ENCODE data around the gene U2AF2.
A peak's percentile ranks its signal among the peaks of the same experiment; 100 is the strongest.

U2AF2 gene

DNA sequence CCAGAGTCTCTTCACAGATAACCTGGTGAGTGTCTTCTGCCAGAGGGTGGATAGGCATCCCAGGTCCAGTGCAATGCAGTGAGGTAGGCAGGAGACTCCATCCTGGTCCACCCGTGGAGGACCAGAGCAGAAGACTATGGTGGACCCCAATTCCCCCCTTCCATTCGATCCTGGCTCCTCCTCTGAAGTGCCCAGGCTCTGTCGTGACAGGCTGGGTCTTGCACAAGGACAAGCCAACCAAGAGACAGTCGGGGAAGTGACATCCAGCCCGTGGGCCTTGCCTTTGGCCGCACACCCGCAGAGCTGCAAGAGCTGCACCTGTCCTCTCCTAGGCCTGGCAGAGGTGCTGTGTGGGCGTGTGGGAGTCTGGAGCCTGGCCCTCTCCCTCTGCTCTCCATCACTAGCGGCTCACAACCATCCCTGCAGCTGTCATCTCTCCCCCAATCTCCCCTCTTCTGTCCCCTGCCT, 33.6 kb upstream of the U2AF2 start:
- DNase-seq, result no peak

DNA sequence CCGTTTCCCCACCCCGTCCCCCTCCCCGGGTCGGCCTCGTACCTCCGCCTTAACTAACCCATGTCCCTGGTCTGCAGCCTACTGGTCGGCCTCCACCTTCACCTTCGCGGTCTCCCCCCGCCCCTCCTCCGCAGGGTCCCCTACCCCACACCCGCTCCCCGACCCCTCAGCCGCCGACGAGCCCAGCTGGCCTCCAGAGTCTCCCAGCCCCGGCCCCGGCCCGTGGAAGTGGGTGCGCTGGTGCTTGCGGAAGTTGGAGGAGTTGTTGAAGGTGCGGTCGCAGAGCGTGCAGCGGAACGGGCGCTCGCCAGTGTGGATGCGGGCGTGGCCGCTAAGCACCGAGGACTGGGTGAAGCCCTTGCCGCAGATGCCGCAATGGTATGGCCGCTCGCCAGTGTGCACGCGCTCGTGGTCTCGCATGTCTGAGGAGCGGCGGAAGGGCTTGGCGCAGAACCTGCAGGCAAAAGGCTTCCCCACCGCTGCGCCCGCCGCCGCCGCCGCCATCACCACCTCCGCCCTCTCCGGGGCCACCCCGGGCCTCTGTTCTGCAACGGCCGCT, 33.1 kb upstream of the U2AF2 start:
- DNase-seq, result no peak

DNA sequence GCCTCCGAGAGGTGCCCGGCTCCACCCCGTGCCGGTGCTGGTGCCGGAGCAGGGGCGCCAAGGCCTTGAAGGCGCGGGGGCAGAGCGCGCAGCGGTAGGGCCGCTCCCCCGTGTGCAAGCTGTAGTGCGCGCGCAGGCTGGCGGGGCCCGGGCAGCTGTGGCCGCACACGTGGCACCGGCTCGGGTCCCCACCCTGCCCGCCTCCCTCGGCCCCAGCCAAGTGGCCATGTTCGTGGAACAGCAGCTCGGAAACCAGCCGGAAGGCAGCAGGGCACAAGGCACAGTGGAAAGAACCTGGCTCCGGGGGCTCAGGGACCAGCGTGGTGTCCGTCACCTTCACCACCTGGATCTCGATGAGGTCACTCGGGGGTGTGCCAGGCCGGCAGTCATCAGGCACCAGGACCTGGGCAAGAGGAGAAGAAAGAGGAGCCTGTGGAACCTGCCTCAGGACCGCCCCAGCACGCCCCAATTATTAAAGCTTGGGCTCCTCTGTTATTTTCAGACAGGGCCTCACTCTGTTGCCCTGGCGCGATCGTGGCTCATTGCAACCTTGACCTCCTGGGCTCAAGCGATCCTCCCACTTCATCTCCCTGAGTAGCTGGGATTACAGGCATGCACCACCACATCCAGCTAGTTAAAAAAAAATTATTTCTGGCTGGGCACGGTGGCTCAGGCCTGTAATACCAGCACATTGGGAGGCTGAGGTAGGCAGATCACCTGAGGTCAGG, 32.4 kb upstream of the U2AF2 start:
- DNase-seq, result no peak

GRCh38 chr19:55623130-55623529, 31.7 kb upstream of the U2AF2 start:
- DNase-seq, result no peak

- no peak for DNase-seq
Observed at GRCh38 chr19:55623561-55623960, 31.3 kb upstream of the U2AF2 start.

DNA sequence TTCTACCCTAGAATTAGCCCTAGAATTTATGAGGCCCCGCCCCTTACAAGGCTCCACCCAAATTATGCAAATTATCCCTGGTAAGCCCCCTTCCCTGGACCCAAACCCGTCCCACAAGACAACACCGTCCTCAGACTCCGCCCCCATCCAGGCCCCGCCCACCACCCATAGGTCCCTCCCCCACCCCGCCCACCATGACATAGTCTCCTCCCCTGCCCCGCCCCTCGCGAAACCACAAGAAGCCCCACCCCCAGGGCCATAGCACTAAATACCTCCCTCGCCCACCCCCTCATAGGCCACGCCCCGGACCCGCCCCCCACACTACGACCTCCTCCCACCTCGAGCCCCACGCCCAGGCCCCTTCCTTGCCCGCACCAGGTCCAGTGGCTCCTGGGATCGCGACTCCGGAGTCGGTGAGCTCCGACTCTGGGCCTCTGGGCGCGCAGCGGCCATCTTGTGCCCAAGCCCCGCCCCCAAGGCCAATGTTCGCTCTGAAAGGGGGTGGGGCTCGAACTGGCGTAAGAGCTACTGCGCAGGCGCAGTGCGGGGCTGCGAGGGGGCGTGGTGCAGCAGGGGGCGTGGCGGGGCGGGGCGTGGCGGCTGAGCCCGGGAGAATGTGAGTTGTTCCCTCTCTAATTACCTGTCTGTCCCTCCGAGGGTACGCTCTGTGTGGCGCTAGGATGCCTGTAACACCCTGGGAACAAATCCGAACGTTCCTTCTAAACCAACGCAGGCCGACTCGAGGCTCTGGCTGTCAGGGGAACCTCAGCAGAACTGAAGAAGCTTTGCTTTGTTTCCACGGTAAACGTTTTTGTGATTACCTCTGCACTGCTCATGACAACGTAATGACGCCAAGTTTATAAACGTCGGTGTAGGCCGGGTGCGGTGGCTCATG, 30.5 kb upstream of the U2AF2 start, which contains the start of gene ZNF784:
TSS of gene ZNF784 (minus strand) at position 458 of the 895 bp plus-strand sequence. CDS start at position 453, 5 bp downstream.
- peak; percentile 26 to 97 (median 89) for DNase-seq

- DNase-seq, result no peak
Observed at GRCh38 chr19:55625004-55625326, 29.9 kb upstream of the U2AF2 start.

- DNase-seq, result no peak
Observed at GRCh38 chr19:55626350-55626749, 28.5 kb upstream of the U2AF2 start.

DNA sequence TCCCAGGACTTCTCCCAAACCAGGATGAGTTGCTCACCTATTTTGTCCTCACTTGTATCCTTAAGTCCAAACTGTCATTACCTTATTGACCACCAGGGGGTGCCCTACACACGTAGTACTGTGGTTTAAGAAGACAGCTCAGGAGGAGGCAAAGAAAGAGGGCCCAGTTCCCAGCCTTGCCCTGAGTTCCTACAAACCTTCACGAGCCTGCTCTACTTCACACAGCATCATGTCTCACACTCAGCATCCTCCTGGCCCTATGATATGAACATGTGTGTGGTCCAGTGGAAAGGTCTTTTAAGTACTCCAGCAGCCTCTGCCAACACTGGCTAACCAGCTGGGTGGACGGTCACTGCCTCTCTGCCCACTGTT, 22.4 kb upstream of the U2AF2 start:
- peak in 53 of 56 donors; percentile 7 to 96 (median 63) for DNase-seq

- DNase-seq, result no peak
Observed at GRCh38 chr19:55633861-55634260, 21.0 kb upstream of the U2AF2 start.

DNA sequence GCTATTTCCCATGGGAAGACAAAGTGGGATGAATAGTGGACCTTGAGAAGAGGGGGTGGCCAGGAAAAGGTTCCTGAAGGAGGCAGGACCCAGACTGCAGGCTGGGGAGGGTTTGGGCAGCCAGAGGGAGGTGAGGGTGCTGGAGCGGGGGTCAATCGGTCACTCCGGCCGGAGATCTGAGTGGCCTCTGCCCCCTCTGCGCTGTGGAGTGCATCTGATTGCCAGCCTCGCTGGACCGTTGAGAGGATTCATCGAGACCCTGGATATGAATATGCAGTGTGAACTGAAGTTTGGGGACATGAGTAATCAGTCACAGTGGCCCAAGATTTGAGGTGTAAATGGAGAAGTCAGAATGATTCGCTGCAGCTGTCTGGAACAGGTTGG, 19.5 kb upstream of the U2AF2 start:
- no peak for DNase-seq

DNA sequence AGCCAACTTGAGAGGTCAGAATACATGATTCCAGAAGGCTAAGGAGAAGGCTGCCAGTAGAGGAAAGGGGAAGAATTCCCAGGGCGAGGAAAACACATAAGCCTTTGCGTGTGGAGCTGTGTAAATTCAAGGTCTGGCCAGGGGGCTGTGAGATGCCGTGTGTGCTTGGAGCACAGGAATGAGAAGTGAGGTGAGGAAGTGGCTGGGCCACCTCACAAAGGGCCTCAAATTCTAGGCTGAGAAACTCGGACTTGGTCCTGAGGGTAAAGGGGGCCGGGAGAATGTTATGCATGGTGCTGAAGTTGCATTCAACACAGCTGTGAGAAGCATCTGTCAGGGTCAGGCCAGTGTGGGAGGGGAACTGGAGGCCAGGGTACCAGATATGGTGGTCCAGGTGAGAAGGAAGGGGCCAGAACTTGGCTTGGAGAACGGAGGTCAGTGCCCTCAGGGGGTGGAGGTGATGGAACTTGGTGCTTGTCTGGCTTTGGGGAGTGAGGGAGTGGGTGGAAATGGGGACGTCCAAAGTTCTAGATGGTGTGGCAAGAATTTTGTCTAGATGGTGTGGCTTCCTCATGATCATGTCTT, 18.9 kb upstream of the U2AF2 start:
- DNase-seq, result no peak

DNA sequence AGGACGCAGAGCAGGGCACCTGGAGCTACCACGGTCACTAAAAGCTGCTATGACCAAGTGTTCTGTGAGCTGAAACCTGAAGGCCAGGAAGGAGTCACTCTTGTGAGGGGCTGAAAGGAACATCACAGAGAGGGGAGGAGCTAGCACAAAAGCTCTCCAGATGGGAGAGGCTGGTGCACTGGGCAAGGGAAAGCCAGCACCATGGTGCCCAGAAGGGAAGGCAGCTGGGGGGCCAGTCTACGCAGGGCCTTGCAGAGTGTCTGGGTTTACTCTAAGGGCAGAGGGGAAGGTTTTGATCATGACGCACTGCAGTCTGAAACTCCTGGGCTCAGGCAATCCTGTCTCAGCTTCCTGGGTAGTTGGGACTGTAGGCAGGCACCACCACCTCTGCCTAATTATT, 18.1 kb upstream of the U2AF2 start:
- no peak for DNase-seq

GRCh38 chr19:55637534-55637933, 17.3 kb upstream of the U2AF2 start:
- DNase-seq, result no peak

- DNase-seq, result peak in 1 of 56 donors; percentile 35
Observed at GRCh38 chr19:55638864-55639359, 15.9 kb upstream of the U2AF2 start.

DNA sequence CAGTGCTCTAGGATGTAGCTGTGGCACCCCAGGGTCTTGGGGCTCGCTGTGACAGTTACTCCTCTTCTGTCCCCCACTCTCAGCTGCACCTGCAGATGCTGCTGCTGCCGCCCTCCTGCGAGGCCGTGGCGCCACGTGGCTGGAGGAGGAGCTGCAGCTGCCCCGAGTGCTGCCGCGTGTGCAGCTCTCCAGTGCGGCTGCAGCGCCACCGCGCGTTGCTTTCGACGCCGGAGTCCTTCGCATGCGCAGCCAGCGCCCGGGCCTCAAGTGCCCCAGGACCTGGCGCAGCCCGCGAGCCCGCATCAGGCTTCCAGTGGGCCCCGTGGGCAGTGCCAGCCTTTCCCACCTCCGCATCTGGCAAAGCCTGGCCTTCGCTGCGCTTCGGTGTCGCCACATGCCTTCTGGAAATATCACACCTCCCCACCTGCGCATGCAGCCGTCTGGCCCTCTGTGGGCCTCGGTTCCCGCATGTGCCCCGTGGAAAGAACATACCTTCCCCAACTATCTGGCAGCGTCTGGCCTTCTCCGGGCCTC, 14.7 kb upstream of the U2AF2 start:
- DNase-seq, result peak in 32 of 56 donors; percentile 20 to 70 (median 46)

DNA sequence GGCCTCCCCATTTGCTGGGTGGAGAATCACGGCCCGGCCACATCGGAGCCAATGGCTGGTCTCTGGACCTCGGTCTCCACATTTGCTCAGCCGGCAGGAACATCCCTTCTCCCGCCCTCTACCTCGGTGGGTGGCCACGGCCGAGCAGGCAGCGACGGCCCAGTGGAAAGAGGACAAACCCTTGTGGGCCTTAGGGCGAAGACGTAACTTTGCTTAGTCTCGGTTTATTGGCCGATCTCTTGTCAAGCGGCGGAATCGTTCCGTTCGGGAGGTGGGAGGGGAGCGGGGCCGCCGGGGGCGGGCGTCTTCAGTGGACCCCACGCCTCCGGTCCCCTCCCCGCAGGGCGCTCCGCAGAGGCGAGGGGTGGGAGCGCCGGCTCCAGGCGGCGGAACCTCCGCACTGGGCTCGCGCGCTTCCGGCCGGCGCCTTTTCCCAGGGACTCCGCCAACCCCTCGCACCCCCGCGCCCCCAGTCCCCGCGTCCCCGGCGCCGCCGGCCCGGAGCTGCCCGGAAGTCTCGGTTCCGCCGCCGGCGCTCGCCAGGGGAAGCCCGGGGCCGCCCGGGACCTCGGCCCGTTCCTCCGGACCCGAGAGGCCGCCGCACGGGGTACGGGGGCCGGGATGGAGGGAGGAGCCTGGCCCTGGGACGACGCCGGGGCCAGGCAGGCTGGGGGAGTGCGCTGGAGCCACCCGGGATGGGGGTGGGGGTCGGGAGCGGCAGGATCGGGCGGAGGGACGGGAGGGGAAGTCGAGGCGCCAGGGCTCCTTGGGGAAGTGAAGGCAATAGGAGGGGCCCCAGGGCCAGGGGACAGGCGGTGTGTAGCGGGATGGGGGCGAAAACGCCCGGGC, 14.0 kb upstream of the U2AF2 start, which contains the start of gene ZNF580:
TSS of gene ZNF580 (plus strand) at position 426 of the 849 bp plus-strand sequence. CDS start 1,507 bp downstream, outside the sequence.
- DNase-seq, result peak in 45 of 56 donors; percentile 28 to 86 (median 63)

DNA sequence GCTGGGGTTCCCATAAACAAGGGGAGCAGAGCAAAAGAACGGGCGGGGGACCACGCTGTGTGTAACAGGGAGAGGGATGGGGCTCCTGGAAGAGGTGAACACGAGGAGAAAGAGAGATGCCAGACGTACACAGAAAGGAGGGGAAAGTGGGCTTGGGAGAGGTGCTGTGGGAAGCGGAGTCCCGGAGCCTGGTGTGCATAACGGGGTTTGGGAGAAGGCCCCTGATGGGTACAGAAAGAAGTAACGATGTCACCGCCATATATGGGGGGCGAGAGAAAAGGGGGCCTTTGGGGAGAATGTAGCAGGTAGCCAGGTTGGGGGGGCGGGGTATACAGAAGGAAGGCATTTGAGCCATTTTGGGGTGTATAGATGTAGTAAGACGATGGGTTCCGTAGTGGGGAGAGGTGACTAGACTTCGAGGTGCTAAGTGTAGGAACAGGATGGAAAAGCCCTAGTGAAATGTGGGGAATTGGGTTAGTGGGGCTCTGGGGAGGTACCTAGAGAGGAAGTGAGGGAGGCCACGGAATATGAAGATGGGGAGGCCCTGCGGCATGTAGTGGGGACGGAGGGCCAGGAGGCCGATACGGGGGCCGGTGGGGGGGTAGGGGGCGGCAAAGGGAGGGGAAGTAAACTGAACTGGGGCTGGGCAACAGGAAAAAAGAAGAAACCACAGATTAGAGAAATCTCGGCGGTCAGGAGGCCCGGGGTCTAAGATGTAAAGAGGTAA, 13.2 kb upstream of the U2AF2 start:
- peak in 4 of 56 donors; percentile 36 to 61 (median 48) for DNase-seq

Measured in amygdala (tissue), 56 donors.